ENCODE results near the gene AGPAT4.
A peak's percentile ranks its signal among the peaks of the same experiment; 100 is the strongest.

Gene AGPAT4

DNA sequence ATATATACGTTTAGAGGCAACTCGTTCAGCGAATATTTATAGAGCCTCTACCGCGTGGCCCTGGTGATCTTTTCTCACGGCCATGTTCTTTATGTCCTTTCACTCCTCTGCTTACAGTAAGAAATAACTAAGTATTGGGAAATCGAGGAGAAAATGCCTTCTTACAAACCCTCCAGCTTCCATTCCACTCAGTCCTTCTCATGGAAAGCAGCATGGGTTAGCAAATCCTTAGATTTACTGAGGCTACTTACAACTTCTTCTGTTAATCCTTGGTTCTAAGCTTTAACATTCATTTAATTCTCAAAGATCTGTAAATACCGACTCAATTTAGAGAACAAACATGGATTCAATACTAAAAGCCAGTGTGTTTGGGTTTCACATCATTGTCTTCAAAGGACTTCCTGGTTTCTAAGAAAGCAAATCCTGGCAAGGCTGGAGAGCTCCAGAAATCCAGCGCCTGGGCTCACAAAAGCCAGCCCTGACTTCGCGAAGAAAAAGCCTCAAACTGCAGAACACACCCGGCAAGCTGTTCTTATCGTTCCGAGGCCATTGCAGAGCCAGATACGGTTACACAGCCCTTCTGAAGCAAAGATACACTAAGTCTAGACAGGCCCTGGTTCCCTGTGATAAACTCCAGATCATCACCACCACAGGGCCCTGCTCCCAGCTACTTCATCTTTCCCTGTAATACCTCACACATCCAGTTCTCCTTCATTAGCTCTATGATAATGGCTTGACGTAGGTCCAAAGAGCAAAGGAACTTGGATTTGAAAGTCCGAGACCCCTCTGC, 19.2 kb downstream of the AGPAT4 start:
- no peak for DNase-seq (ENCODE audit: low read depth)

DNA sequence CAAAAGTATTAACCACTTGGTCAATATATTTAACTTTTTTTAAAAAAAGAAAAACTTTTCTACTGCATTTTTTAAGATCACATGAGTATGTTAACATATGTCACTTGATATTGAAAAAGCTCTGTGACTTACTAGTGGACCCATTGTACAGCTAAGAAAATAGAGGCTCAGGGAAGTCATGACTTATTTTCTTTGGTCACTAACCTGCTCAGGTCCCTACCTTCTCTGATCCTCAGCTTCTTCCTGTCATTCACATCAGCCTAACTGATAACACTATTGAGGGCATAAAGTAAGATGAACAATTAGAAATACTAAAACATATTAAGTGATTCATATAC, 19.8 kb downstream of the AGPAT4 start:
- DNase-seq (ENCODE audit: low read depth): no peak

DNA sequence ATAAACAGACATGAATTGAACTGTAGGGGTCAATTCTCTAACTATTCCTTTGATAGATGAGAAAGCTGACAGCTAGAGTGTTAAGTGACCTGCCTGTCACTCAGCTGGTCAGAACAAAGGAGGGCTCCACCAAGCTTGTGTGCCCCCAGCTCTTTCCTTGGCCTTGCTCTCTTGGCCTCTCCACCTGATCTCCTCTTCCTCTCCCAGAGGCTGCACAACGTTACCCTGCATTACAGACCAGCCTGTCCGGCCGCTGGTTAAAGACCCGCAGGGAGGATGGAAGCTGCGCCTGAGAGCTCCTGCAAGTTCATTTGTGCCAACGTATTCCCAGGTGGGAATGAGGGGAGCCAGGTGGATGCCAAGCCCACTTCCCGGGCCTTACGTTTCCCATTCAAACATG, 22.5 kb downstream of the AGPAT4 start:
- DNase-seq (ENCODE audit: low read depth): no peak

DNA sequence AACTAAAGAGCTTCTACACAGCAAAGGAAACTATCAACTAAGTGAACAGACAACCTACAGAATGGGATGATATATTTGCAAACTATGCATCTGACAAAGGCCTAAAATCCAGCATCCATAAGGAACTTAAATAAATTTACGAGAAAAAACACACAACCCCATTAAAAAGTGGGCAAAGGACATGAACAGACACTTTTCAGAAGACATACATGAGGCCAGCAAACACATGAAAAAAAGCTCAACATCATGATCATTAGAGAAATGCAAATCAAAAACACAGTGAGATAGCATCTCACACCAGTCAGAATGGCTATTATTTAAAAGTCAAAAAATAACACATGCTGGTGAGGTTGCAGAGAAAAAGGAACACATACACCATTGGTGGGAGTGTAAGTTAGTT, 24.5 kb downstream of the AGPAT4 start:
- DNase-seq (ENCODE audit: low read depth): no peak

DNA sequence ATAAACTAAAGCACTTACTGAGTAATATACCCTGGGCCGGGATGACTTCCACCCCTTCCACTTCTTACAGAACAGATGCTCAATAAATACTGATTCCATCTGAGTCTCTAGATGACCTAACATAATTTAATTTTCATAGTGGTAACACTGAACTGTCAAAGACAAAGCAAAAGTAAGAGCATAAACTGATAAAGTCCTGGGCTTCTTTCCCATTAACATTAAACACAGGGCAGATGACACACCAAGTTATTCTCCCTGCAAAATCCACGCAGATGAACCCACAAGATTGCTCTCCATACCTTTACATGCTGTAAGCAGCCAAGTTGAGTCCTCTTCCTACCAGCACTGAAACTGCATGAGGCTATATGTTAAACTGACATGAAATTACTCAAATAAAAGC, 27.1 kb downstream of the AGPAT4 start:
- no peak for DNase-seq (ENCODE audit: low read depth)

DNA sequence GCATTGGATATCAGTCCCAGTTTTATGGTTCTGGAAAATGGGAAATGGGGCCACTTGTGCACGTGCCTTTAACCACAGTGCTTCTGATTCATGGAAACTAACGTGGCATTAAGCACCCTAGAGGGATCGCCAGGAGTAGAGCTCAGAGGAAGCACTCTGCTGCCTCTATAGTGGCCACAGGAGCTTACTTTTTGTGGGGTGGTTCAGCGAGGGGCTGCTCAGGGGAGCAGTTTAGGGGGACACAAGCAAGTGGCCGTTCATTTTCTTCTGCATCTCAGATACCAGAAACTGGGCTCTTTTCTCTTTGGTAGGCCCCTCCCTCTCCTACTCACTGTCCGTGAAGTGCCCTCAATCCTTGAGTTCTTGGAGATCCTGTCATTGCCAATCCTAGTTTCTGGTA, 28.5 kb downstream of the AGPAT4 start:
- no peak for DNase-seq (ENCODE audit: low read depth)

DNA sequence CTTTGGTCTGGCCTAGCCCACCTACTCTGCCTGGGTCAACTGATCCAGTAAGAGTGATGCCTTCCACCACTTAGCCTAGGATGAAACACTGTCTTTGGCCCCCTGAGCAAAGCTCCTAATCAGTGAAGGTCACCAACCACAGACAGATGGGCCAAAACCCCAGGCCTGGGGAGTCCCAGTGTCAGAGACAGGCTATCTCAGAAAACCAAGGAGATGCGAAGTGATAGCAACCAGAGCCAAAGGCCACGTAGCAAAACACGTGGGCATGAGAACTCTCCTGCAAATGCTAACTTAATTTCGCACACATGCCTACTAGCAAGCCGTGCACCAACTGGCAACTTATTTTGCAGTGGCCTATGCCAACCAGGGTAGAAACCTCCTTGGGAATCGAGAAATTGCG, 29.1 kb downstream of the AGPAT4 start:
- DNase-seq (ENCODE audit: low read depth): no peak

DNA sequence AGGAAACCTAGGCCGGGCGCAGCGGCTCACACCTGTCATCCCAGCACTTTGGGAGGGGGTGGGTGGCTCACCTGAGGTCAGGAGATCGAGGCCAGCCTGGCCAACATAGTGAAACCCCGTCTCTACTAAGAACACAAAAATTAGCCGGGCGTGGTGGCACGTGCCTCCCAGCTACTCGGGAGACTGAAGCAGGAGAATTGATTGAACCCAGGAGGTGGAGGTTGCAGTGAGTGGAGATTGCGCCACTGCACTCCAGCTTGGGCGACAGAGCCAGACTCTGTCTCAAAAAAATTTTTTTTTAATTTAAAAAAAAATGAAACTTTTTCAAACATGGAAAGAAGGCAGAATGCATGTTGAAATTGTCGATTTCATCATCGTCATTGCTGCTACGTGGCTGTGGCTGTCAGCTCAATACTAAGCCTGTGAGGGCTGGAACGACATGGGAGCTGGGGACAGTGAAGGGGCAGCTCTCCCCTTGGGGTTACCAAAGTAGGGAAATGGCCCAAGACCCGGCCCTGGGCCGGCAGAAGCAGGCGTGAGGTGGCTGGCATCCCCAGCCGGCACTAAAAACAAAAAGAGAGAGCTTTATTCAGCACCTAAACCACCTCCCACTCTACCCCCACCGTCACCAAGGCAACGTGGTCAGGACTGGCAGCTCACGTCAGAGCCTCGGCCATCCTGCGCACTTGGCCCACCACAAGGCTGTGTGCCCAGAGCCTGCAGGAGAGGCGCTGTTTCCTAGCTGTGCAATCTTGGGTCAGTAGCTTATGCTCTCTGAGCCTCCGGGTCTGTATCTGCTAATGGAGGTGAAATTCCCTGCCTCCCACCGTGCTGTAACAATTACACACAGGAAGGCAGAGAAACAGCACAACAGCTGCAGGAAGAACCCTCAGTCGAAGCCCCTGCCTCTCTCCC, 30.8 kb downstream of the AGPAT4 start:
- no peak for DNase-seq (ENCODE audit: low read depth)

DNA sequence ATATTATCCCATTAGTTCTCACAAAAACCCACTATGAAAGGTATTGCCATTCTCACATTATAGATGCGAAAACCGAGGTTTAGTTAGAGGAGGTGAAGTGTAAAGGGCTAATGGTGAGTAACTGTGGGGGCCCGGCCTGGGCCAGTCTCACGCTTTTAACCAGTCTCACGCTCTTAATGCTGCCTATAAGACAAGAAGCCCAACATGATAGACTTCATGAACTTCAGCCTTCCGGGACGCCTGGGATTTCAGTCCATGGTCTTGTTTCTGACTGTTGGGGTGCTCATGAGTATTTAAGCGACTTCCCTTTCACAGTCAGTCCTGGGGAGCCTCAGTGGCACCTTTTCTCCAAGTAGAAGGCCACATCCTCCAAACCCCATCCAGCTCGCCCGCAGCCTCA, 31.7 kb downstream of the AGPAT4 start:
- no peak for DNase-seq (ENCODE audit: low read depth)

DNA sequence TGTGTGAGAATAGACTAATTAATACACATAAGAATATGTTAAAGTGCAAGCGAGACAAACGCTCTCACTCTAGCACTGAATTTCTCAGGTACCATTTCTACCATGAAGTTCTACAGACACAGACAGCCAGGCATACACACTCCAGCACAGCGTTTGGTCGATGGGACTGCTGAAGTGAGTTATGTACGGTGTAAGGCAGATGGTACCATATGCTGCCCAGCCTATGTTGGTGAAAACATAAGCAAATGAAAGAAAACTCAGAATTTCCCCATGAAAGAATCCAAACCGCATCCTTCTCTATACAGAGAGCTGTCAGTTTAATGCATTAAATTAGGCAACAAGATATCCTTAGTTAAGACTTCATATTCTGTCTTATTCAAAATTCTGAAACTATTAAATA, 34.9 kb downstream of the AGPAT4 start:
- no peak for DNase-seq (ENCODE audit: low read depth)

DNA sequence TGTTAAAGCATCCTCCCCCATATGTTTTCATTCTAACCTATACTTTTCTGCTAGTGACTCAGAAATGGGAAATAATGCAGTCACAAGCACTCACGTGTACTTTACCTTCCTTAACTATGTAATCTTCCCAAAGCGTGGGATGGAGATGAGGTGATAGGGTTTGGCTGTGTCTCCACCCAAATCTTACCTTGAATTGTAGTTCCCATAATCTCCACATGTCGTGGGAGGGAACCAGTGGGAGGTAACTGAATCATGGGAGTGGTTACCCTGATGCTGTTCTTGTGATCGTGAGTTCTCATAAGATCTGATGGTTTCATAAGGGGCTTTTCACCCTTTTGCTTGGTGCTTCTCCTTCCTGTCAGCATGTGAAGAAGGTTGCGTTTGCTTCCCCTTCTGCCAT, 35.4 kb downstream of the AGPAT4 start:
- DNase-seq (ENCODE audit: low read depth): no peak

DNA sequence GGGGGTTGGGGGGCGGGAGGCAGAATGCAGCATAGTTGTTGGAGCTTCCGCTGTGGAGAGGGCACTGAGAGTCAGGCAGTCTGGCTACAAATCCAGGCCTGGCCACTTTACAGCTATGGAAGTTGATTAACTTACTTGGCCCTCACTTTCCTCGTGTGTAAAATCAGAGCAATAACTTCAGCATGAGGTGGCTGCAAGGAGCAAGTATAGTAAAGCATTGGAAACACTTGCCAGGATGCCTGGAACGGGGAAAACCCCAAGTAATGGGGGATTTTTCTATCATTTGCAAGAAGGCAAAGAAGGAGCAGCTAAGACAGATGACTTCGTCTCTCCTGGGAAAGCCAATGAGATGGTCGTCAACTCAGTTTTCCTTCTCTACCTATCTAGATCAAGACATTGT, 35.8 kb downstream of the AGPAT4 start:
- no peak for DNase-seq (ENCODE audit: low read depth)

DNA sequence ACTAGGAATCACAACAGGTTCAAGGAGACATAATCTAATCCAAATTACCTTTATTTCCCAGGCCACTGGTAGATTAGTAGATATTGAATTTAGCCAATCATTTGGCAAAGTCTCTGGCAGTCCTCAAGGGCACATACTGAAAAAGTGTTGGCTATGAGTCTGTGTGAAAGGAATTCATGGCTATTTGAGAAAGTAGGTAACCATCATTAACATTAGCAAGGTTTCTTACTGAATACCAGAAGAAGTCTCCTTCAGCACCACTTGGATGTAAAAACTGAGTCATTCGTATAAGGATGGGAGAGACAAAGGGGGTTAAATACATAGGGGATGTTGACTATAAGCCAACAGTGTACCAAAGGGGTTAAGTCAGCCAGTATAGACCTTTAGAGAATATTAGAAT, 36.7 kb downstream of the AGPAT4 start:
- no peak for DNase-seq (ENCODE audit: low read depth)

DNA sequence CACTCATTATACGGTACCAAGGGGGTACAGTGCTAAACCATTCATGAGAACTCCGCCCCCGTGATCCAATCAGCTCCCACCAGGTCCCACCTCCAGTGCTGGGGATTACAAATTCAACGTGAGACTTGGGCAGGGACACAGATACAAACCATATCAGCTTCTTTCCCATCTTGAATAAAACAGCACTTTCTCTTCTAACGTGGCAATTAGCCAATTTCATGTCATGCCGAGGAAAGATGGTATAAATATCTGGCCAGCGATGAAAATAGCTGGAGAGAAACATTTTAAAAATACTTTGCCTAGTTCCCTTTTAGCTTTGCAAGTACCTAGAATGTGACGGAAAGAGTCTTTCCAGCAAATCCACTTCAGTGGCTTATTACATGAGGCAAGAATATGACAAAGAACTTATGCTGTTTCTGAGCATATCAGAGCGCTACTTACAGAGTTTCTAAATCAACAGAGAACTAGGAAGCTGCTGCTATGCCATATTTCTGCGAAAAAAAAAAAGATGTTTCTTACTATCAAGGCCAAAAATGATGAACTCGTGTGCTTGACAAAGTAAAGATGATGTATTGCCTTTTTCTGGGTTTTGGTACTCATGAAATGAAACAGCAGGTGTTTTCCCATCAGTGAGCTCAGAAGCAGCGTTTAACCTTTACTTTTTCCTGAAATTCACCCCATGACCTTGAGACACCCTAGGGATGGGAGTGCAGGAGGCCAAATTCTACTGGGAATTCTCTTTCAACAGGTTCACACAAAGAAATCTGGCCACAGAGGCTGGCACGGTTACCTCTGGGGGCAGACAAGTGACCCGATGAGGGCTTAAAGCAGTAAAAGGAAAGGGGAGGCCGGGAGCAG, 37.9 kb downstream of the AGPAT4 start:
- DNase-seq (ENCODE audit: low read depth): no peak

DNA sequence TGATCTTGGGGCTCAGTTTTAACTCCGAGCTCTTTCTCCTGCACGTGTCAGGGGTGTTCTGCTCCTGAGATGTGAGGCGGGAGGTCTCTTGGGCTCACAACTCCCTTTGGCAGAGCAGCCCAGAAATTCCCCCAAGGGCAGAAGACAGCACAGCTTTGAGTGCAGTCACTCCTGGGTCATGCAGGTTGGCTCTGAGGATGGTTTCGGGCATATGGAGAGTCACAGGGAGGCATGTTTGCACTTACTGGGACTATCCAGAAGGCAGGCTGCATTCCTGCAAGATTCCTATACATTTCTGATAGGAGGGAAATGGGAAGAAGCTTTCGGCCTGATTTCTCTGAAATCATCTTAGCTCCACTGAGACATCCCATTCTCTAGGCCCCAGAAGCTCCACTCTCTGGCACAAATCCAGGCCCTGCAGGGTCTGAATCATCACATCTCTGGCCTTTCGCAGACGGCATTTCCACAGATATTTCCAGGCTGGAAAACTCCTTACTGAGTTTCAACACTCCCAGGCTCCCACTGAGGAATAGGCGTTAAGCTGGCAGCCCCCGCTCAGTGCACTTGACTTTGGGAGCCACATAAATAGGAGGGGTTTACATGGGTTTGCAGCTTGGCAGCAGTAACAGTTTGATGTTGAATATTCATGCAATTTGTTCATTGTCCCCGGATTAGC, 39.7 kb downstream of the AGPAT4 start:
- DNase-seq (ENCODE audit: low read depth): peak; percentile 49

DNA sequence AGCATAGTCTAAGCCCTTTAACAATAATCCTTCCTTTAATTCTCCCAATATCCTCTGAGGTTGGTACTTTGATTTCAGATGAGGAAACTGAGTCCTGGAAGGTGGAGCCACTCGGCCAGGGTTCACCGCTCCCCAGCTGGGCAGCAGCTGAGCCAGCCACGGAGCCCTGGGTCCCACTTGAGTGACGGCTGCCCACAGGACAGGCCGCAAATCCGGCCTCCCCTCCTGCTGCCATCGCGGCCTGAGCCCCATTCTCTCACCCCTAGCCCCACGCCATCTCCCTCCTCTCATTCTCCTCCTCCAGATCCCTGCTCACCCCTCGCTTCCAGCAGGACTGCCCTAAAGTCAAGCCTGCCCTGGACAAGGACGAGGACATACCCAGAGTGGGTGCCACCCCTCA, 41.4 kb downstream of the AGPAT4 start:
- no peak for DNase-seq (ENCODE audit: low read depth)

DNA sequence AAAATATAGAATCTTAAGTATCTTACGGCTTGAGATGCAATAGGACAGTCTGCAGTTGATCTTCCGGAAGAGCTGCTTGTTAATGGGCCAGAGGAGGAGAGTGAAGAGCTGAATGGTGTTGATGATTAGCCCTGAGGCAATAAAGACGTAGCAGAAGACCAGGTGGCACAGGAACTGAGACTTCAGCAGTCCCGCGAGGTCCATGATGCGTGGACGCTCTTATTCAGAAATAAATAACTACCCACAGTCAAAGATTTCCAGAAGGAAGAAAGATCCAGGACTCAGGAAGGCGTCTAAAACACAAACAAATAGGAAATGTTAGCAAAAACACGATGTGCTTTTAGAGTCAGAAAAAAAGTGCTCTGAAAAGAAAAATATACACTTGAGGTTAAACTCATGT, 41.9 kb downstream of the AGPAT4 start:
- DNase-seq (ENCODE audit: low read depth): no peak

DNA sequence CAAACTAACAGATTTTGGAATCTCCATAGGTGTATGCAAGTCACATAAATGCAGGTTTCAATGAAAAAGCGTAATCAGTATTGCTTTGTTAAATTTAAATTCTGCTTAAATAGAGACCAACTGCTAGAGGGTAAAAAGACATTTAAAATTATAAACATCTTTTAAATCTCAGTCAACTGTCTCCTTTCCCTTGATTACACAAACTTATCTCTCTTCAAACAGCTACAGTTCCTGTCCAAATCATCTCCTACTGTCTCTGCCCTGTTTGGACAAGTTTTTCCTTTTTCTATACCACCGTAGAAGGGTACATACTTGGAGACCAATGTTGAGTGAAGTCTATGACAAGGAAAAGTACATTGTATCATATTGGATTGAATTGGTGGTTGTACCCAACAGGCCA, 43.5 kb downstream of the AGPAT4 start:
- no peak for DNase-seq (ENCODE audit: low read depth)

DNA sequence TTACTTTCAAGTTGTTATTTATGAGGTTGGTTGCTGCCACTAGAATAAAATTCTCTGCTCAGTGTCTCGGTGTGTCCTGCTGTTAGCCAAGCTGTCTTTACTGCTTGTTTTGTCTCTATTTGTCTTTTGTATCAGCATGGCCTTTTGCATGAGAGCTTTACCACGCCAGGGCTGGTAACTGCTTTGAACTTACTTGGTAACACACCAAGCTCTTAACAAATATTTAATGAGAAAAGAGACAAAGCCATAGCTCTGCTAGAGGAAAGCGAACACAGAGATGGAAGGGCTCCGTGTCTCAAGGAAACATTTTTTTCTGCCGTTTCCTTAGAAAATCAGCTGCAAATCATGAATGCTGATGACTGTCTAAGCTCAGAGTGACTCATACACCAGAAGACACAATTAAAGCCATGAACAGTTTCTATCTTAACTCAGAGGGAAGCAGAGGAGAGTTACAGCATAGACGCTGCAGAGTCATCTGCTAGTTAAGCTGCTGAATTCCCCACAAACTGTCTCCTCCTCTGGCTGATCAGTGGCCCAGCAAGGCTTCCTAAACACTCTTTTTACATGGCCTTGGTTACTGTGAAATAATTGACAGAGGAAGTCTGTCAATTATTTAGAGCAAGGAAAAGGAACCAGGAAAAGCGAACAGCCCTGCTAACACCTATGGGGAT, 44.8 kb downstream of the AGPAT4 start:
- peak; percentile 71 for DNase-seq (ENCODE audit: low read depth)

DNA sequence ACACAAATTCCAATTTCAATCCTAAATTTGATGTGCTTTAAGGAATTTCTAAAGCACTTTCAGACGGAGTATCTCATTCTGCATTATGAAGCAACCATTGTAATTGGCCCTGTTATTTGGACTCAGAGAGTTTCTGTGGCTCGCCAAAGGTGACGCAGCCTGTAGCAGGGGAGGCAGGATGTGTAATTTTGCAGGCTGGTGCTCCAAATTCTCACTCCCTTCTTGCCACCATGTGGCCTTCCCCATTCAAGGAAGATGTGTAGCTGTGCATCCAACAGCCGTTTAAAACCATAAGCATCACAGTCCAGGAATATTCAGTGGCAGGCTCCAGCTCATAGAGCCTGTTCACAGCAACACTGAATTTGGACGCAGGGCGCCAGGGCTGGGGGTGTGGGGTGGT, 45.8 kb downstream of the AGPAT4 start:
- DNase-seq (ENCODE audit: low read depth): no peak

Data from HS-5 (cell line).